Activated CD8-positive, alpha-beta memory T cell treated with anti-CD3 and anti-CD28 coated beads, Interleukin-2, amount 50 U/mL, for 24 hours (primary cell): ENCODE data around the gene CNTN1.

Experiments
- DNase-seq: peaks from one replicate; pipeline ENCODE4 v3.0.0-alpha.2; 2020; ENCODE audit errors: extremely low read depth

The CNTN1 gene

DNA sequence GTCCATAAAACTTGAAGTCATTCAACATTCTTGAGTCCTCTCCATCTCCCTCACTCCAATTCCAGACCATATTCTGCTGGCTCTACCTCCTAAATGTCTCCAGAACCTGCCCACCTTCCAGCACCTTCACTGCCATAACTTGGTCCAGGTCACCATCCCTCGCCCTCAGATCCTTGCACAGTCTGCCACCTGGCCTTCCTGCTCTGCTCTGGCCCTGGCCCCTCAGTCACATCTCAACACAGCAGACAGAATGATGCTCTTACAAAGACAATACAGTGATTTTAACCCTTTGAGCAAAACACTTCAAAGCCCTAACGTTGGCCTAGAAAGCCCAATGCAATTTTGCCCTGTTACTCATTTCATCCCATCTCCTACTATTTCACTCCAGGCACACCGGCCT lies 414.1 kb downstream of the CNTN1 start:
- DNase-seq, result no peak

GRCh38 chr12:41108032-41108431 lies 415.8 kb downstream of the CNTN1 start:
- no peak for DNase-seq

GRCh38 chr12:41112903-41113302 lies 420.7 kb downstream of the CNTN1 start:
- no peak for DNase-seq

- no peak for DNase-seq
Observed at GRCh38 chr12:41120211-41120610, 428.0 kb downstream of the CNTN1 start.

DNA sequence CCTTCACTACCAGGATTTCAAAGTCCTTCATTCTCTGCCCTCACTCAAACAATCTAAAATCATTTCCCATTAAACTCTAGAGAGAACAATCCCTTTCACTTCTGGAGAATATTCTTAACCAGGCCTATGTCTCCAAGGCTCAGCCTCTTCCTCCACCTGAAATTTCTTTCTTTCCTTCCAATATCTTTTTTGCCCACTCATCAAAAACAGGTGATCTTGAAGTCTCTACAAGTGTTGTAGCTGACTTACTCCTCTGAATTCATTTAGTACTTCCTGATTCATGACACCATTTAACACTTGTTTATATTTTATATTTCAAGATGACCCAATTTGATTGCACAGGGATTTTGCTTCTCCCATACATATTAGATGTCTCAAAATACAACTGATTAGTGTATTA lies 429.1 kb downstream of the CNTN1 start:
- no peak for DNase-seq
